Measurements from ENCODE around the gene ATRIP. TPM values are rescaled to one million over a fixed set of nuclear protein-coding genes. Genes with fewer than 3 reads are reported as not detected.

Gene ATRIP
- total and polyA plus RNA-seq, 4 donors: 1.7 to 4.6 (median 2.9) TPM

DNA sequence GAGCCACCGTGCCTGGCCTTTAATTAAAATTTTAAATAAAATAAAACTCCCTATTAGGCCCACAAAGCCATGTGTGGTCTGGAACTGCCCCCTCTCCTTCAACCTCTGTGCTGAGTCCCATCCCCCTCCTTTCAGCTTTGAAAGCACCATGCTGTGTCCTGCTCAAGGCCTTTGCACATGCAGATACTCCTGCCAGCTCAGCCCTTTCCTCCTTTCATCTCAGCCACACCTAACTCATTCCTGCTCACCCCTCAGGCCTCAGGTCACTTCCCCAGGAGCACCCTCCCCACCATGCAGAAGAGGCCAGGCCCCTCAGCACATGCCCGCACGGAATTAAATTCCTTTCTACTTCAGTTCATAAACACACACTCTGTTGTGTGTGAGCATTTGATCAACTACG lies 28.1 kb downstream of the ATRIP start:
- no peak overlapping the region for H3K27ac ChIP-seq (ENCODE audit: low read depth in 1 of 2, low read length in 2 of 2)
- no peak overlapping the region for H3K4me3 ChIP-seq (ENCODE audit: low read depth in 1 of 3, low read length in 3 of 3)
- DNase-seq (ENCODE audit: low spot score): no peak
- no peak overlapping the region for H3K9ac ChIP-seq (ENCODE audit: low read depth in 1 of 2, low read length in 2 of 2)
- no peaks in the 10 kb centered on the region for H3K27me3 ChIP-seq (ENCODE audit: control insufficient read depth in 4 of 4, insufficient read depth in 4 of 4, low read length in 3 of 4)
- no peaks in the 10 kb centered on the region for H3K9me3 ChIP-seq (ENCODE audit: control insufficient read depth in 4 of 4, low read length in 3 of 4)
- WGBS: 88% methylated on average over 4 of the region's 4 CpGs
- TF ChIP-seq YY1 (IDR thresholded peaks at IDR 0.05): no peak
- no peak for TF ChIP-seq RXRA (IDR thresholded peaks at IDR 0.05)
- TF ChIP-seq ATF3 (IDR thresholded peaks at IDR 0.05): no peak
- TF ChIP-seq FOXA2 (IDR thresholded peaks at IDR 0.05): no peak
- no peak for TF ChIP-seq FOXA1 (IDR thresholded peaks at IDR 0.05)
- no peak for TF ChIP-seq SP1 (IDR thresholded peaks at IDR 0.05)
- peaks cover 11 to 27% (median 22%) of the 10 kb centered on the region in 4 donors for H3K4me1 ChIP-seq (ENCODE audit: control insufficient read depth in 4 of 4, insufficient read depth in 4 of 4, low read length in 3 of 4)
- no peaks in the 10 kb centered on the region for H3K36me3 ChIP-seq (ENCODE audit: control insufficient read depth in 4 of 4, insufficient read depth in 3 of 4, low read depth in 1 of 4, low read length in 3 of 4)

DNA sequence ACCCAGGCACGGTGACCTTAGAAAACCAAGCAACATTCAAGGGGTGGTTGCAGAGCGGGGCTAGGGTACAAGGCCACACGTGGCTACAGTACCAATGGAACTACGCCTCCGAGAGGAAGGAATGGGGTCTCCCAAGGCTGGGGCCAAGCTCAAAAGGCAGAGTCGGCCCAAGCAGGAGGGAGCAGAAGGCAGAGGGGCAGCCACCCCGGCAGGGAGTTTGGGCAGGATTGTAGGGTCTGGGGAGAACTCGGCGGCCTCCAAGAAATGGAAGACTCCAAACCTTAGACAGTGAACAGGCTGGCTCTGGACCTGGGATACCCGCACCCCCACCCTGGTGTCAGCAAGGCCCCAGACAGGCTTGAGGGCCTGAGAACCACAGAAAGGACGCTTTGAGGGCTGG lies 28.7 kb downstream of the ATRIP start:
- TF ChIP-seq RXRA (IDR thresholded peaks at IDR 0.05) (no peak), TAF1 (conservative IDR thresholded peaks at IDR 0.05) (no peak), GABPA (IDR thresholded peaks at IDR 0.05 in 1 of 2, conservative IDR thresholded peaks at IDR 0.05 in 1 of 2) (no peak), FOXA2 (IDR thresholded peaks at IDR 0.05) (no peak), NR2F2 (IDR thresholded peaks at IDR 0.05) (no peak), EGR1 (IDR thresholded peaks at IDR 0.05; ENCODE audit: low read depth in 2 of 2) (no peak), YY1 (IDR thresholded peaks at IDR 0.05) (no peak), ZBTB33 (IDR thresholded peaks at IDR 0.05) (no peak), FOXA1 (IDR thresholded peaks at IDR 0.05) (no peak), HNF4G (IDR thresholded peaks at IDR 0.05) (no peak), ATF3 (IDR thresholded peaks at IDR 0.05) (no peak), HNF4A (conservative IDR thresholded peaks at IDR 0.05) (no peak)
- TF ChIP-seq, protein P1, sequence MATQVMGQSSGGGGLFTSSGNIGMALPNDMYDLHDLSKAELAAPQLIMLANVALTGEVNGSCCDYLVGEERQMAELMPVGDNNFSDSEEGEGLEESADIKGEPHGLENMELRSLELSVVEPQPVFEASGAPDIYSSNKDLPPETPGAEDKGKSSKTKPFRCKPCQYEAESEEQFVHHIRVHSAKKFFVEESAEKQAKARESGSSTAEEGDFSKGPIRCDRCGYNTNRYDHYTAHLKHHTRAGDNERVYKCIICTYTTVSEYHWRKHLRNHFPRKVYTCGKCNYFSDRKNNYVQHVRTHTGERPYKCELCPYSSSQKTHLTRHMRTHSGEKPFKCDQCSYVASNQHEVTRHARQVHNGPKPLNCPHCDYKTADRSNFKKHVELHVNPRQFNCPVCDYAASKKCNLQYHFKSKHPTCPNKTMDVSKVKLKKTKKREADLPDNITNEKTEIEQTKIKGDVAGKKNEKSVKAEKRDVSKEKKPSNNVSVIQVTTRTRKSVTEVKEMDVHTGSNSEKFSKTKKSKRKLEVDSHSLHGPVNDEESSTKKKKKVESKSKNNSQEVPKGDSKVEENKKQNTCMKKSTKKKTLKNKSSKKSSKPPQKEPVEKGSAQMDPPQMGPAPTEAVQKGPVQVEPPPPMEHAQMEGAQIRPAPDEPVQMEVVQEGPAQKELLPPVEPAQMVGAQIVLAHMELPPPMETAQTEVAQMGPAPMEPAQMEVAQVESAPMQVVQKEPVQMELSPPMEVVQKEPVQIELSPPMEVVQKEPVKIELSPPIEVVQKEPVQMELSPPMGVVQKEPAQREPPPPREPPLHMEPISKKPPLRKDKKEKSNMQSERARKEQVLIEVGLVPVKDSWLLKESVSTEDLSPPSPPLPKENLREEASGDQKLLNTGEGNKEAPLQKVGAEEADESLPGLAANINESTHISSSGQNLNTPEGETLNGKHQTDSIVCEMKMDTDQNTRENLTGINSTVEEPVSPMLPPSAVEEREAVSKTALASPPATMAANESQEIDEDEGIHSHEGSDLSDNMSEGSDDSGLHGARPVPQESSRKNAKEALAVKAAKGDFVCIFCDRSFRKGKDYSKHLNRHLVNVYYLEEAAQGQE (IDR thresholded peaks at IDR 0.05): no peak
- TF ChIP-seq, protein P2, sequence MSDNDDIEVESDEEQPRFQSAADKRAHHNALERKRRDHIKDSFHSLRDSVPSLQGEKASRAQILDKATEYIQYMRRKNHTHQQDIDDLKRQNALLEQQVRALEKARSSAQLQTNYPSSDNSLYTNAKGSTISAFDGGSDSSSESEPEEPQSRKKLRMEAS (IDR thresholded peaks at IDR 0.05): no peak
- Histone ChIP-seq H3K36me3 (ENCODE audit: control insufficient read depth in 4 of 4, insufficient read depth in 3 of 4, low read depth in 1 of 4, low read length in 3 of 4) (no peaks in the 10 kb centered on the region), H3K9ac (ENCODE audit: low read depth in 1 of 2, low read length in 2 of 2) (no peak overlapping the region), H3K4me1 (ENCODE audit: control insufficient read depth in 4 of 4, insufficient read depth in 4 of 4, low read length in 3 of 4) (peaks cover 9 to 21% (median 17%) of the 10 kb centered on the region in 4 donors), H3K27me3 (ENCODE audit: control insufficient read depth in 4 of 4, insufficient read depth in 4 of 4, low read length in 3 of 4) (no peaks in the 10 kb centered on the region), H3K4me3 (ENCODE audit: low read depth in 1 of 3, low read length in 3 of 3) (no peak overlapping the region), H3K9me3 (ENCODE audit: control insufficient read depth in 4 of 4, low read length in 3 of 4) (no peaks in the 10 kb centered on the region), H3K27ac (ENCODE audit: low read depth in 1 of 2, low read length in 2 of 2) (no peak overlapping the region)
- WGBS: 93% methylated on average over 11 of the region's 11 CpGs
- DNase-seq (ENCODE audit: low spot score): no peak

Measured in liver (tissue), 9 donors.